H1 (cell line): ENCODE results near the gene UHRF2. TPM values are rescaled to one million over a fixed set of nuclear protein-coding genes. Genes with fewer than 3 reads are reported as not detected.

Experiments used
- ASH2L ChIP-seq: fragments of 200-600, 300-600 bp; sonication (generic); IDR thresholded peaks from one replicate; pipeline ENCODE4 v1.7.1; 2017; ENCODE audit warnings: low read length
- BCL11A ChIP-seq, 2 experiments: IDR thresholded peaks; one replicate each; pipeline ENCODE4 v1.6.1; 2011; ENCODE audit warnings: low read depth in 2 of 2, low read length in 2 of 2, mild to moderate bottlenecking in 2 of 2
- BRCA1 ChIP-seq: IDR thresholded peaks from 2 replicates; pipeline ENCODE4 v1.6.1; 2012; ENCODE audit warnings: low read depth, low read length, improper control_type of control experiment
- EZH2 ChIP-seq: fragments of 200-600 bp; sonication (generic); IDR thresholded peaks from 2 replicates; pipeline ENCODE4 v1.7.1; 2012; ENCODE audit warnings: low read depth, mild to moderate bottlenecking, moderate library complexity, low read length, inconsistent platforms; ENCODE audit not compliant: severe bottlenecking
- FOSL1 ChIP-seq: IDR thresholded peaks from 2 replicates; pipeline ENCODE4 v1.6.1; 2011; ENCODE audit warnings: mild to moderate bottlenecking, low read depth, low read length, moderate library complexity; ENCODE audit not compliant: insufficient read depth
- HDAC6 ChIP-seq: IDR thresholded peaks from one replicate; pipeline ENCODE4 v1.7.1; 2012; ENCODE audit warnings: low read depth, mild to moderate bottlenecking, inconsistent platforms, low read length, moderate library complexity
- KDM1A ChIP-seq: fragments of 200-600, 300-600 bp; sonication (generic); IDR thresholded peaks from 2 replicates; pipeline ENCODE4 v1.7.1; 2016; ENCODE audit warnings: mild to moderate bottlenecking, low read length, borderline replicate concordance
- KDM4A ChIP-seq: IDR thresholded peaks from one replicate; pipeline ENCODE4 v1.7.1; 2012; ENCODE audit warnings: low read depth, mild to moderate bottlenecking, moderate library complexity, low read length, inconsistent platforms; ENCODE audit not compliant: severe bottlenecking
- KDM5A ChIP-seq: fragments of 200-600 bp; IDR thresholded peaks from 2 replicates; pipeline ENCODE4 v1.7.1; 2012; ENCODE audit warnings: mild to moderate bottlenecking, low read length, inconsistent platforms, mixed read lengths
- NRF1 ChIP-seq: IDR thresholded peaks from 2 replicates; pipeline ENCODE4 v1.6.1; 2011; ENCODE audit warnings: mild to moderate bottlenecking, low read depth, low read length, improper control_type of control experiment
- PHF8 ChIP-seq: fragments of 200-600 bp; sonication (generic); conservative IDR thresholded peaks from 2 replicates; pipeline ENCODE4 v1.7.1; 2012; ENCODE audit warnings: low read depth, mild to moderate bottlenecking, inconsistent platforms, low read length, moderate library complexity
- POLR2A ChIP-seq, 2 experiments: IDR thresholded peaks; 1 replicate in 1 of 2; 2 replicates in 1 of 2; pipeline ENCODE4 v1.6.1; 2011; ENCODE audit warnings: low read depth in 2 of 2, low read length in 2 of 2, mild to moderate bottlenecking in 2 of 2; ENCODE audit errors: control extremely low read depth in 1 of 2
- POLR2AphosphoS5 ChIP-seq: IDR thresholded peaks from 2 replicates; pipeline ENCODE4 v1.6.1; 2011; ENCODE audit warnings: low read depth, low read length
- SAP30 ChIP-seq: fragments of 300-600 bp; sonication (generic); IDR thresholded peaks from 2 replicates; pipeline ENCODE4 v1.7.1; 2012; ENCODE audit warnings: low read length, moderate library complexity, mild to moderate bottlenecking, inconsistent platforms; ENCODE audit not compliant: insufficient read depth, insufficient replicate concordance
- SIRT6 ChIP-seq: IDR thresholded peaks from one replicate; pipeline ENCODE4 v1.7.1; 2012; ENCODE audit warnings: low read length, inconsistent platforms
- SP4 ChIP-seq: IDR thresholded peaks from 2 replicates; pipeline ENCODE4 v1.6.1; 2012; ENCODE audit warnings: low read length, inconsistent platforms
- SUZ12 ChIP-seq: fragments of 200-600 bp; sonication (generic); IDR thresholded peaks from 2 replicates; pipeline ENCODE4 v1.6.1; 2012; ENCODE audit warnings: mild to moderate bottlenecking, inconsistent platforms, low read length, moderate library complexity, mixed read lengths
- TAF1 ChIP-seq: IDR thresholded peaks from 2 replicates; pipeline ENCODE4 v1.6.1; 2011; ENCODE audit warnings: mild to moderate bottlenecking, low read depth, low read length
- TAF7 ChIP-seq: optimal IDR thresholded peaks from 2 replicates; pipeline ENCODE3; 2011; ENCODE audit warnings: low read depth, mild to moderate bottlenecking, inconsistent platforms, low read length, moderate library complexity, borderline replicate concordance
- TBP ChIP-seq: IDR thresholded peaks from 2 replicates; pipeline ENCODE4 v1.6.1; 2011; ENCODE audit warnings: low read depth, low read length, improper control_type of control experiment
- polyA plus RNA-seq, 7 experiments: library from polyadenylated mRNA; depleted of rRNA in 3 of 7; stranded (reverse) in 5 of 7; unstranded in 2 of 7; fragments of >200 nt in 5 of 7; fragments of 200-250 nt in 2 of 7; gene quantifications; 1 replicate in 5 of 7; 2 replicates in 1 of 7; 4 replicates in 1 of 7; pipeline versions ENCODE4 v1.2.1 to v1.2.3, GENCODE V29; 2011 to 2013; ENCODE audit warnings: missing spikeins in 2 of 7, mixed read lengths in 2 of 7
- total RNA-seq: library from RNA; stranded (reverse); fragmentation: NEBNext Ultra II Directional; extraction: Animal tissue kit (Norgen Biotek cat#: 25700); gene quantifications from 2 replicates; pipeline ENCODE4 v1.2.1, GENCODE V29; 2021
- TF ChIP-seq, protein P1 (sequence below): IDR thresholded peaks from 2 replicates; pipeline ENCODE4 v1.6.1; 2012; ENCODE audit warnings: low read length, inconsistent platforms

The UHRF2 gene
- total and polyA plus RNA-seq, 2 of the 8 experiments (the other 6 are each of a cell fraction or from before 2014, with no cell fraction given): 31.8 to 48.0 TPM

DNA sequence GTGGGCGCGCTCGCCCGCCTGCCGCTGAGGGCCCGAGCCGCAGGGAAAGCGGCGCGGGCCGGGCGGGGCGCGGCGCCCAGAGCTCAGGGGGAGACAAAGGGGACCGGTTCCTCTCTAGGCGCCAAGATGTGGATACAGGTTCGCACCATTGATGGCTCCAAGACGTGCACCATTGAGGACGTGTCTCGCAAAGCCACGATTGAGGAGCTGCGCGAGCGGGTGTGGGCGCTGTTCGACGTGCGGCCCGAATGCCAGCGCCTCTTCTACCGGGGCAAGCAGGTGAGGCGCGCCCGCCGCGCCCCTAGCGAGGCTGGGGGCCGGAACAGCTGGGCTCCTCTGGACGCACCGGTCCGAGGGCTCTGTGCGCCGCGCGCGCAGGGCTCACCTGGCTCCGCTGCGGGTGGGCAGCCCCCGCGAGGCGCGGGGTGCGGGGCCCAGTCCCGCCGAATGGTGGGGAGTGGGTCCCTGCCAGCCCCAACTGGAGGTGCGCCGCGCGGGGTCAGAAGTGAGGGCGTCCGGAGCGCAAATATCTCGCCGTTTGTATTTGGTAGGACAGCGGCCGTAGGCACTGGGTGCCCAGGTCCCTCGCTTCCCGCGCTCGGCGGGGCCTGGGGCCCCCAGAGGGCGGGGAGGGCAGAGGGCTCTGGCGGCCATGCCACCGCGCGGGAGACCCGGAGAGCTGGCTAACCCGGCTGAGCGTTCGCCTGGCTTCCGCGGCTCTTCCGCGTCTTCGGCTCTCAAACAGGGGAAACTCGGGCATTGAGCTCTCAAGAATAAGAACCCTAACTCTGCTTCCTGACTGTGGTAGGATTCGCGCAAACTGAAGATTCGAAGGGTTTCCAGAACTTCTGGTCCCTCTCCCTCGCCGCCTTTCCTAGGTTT is 607 bp downstream of the UHRF2 start (continued):
- TF ChIP-seq, protein P1, sequence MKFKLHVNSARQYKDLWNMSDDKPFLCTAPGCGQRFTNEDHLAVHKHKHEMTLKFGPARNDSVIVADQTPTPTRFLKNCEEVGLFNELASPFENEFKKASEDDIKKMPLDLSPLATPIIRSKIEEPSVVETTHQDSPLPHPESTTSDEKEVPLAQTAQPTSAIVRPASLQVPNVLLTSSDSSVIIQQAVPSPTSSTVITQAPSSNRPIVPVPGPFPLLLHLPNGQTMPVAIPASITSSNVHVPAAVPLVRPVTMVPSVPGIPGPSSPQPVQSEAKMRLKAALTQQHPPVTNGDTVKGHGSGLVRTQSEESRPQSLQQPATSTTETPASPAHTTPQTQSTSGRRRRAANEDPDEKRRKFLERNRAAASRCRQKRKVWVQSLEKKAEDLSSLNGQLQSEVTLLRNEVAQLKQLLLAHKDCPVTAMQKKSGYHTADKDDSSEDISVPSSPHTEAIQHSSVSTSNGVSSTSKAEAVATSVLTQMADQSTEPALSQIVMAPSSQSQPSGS: no peak
- TF ChIP-seq SUZ12 (no peak), KDM4A (peak; percentile 87), KDM1A (no peak), POLR2AphosphoS5 (no peak; the same call in 1 of the 2 replicates), EZH2 (no peak), ASH2L (peak; percentile 51), FOSL1 (no peak), TBP (no peak), TAF7 (no peak), BRCA1 (no peak), HDAC6 (no peak), SP4 (no peak), TAF1 (no peak), POLR2A (IDR thresholded peaks at IDR 0.05; ENCODE audit: control extremely low read depth in 1 of 2, low read depth in 2 of 2, low read length in 2 of 2) (peak in 1 of 2 experiments; percentile 38; a peak in 1 of 3 replicates), BCL11A (IDR thresholded peaks at IDR 0.05; ENCODE audit: low read depth in 2 of 2, low read length in 2 of 2) (no peak), KDM5A (no peak), PHF8 (0 out of 2 replicates have a peak, but pooled peaks have one; percentile 1), NRF1 (no peak), SAP30 (no peak), SIRT6 (no peak)
